D341Med (cell line): ENCODE data around the gene SERTAD2.

Experiments used
- DNase-seq: peaks from one replicate; pipeline ENCODE4 v3.0.0; 2012; ENCODE audit warnings: low spot score

SERTAD2 gene

DNA sequence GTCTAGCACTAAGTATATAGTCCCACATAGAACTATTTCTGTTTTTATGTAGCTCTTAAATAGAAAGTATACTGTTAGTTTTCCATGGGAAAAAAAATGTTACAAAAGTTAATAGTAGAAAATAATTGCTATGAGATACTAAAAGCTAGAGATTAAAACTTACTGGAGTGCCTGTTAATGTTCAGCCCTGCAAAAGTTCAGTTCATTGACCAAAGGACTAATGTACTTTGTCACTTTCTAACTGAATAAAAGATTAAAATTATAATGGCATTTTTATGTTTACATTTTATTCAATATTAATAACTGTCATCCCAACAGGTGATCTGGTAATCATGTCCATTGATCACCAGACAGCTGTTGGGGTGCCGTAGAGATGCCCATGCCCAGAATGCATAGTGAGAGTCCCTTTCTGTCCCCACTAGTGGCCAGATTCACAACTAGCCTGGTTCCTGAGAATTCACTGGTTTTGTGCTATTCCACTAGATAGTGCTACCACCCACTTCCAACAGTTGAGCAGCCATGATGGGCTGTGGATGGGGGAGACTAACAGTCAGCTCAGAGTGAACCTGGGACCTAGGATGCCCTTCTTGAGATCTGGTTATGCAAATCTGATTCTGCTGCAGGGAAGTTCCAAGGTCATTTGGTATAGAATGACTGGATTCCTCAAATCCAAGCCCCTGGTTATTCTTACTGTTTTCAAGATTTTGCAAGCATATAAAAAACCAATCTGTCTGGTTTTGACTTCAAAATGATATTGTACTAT, 71.8 kb downstream of the SERTAD2 start:
- DNase-seq, result no peak
